Glutamatergic neuron (in vitro differentiated cells): ENCODE data around the gene GOLGA6L10. TPM values are rescaled to one million over a fixed set of nuclear protein-coding genes. Genes with fewer than 3 reads are reported as not detected.
"Not testable (repeated sequence)": the region's sequence is repeated elsewhere in the genome, so short reads cannot be mapped to it uniquely, and the experiment has no call there.

ENCODE experiments used
- DNase-seq: peaks from one replicate; pipeline ENCODE4 v3.0.0; 2022
- H3K27ac Mint-ChIP-seq: one replicate; pipeline ENCODE4 v1.8.0; 2020; ENCODE audit warnings: mild to moderate bottlenecking, mixed read lengths, inconsistent platforms; ENCODE audit not compliant: unreplicated experiment
- H3K27me3 Mint-ChIP-seq: one replicate; pipeline ENCODE4 v1.8.0; 2020; ENCODE audit warnings: mild to moderate bottlenecking, moderate library complexity, mixed read lengths, inconsistent platforms; ENCODE audit not compliant: unreplicated experiment
- H3K36me3 Mint-ChIP-seq: one replicate; pipeline ENCODE4 v1.8.0; 2020; ENCODE audit warnings: mild to moderate bottlenecking, mixed read lengths, inconsistent platforms; ENCODE audit not compliant: unreplicated experiment
- H3K4me1 Mint-ChIP-seq: one replicate; pipeline ENCODE4 v1.8.0; 2020; ENCODE audit warnings: mild to moderate bottlenecking, low read depth, mixed read lengths, inconsistent platforms; ENCODE audit not compliant: unreplicated experiment
- H3K4me3 Mint-ChIP-seq: one replicate; pipeline ENCODE4 v1.8.0; 2020; ENCODE audit warnings: mild to moderate bottlenecking, mixed read lengths, inconsistent platforms; ENCODE audit not compliant: unreplicated experiment
- H3K9me3 Mint-ChIP-seq: one replicate; pipeline ENCODE4 v1.8.0; 2020; ENCODE audit warnings: mild to moderate bottlenecking, moderate library complexity, mixed read lengths, inconsistent platforms; ENCODE audit not compliant: unreplicated experiment
- total RNA-seq: library from RNA; stranded (reverse); fragmentation: NEBNext Ultra II Directional; extraction: Animal tissue kit (Norgen Biotek cat#: 25700); gene quantifications from one replicate; pipeline ENCODE4 v1.2.1, GENCODE V29; 2021; ENCODE audit not compliant: unreplicated experiment
- TF ChIP-seq, protein P1 (sequence below): fragments of 200-600 bp; sonication (generic); IDR thresholded peaks from one replicate; pipeline ENCODE4 v1.5.0; 2021; ENCODE audit not compliant: partially characterized antibody, unreplicated experiment

The GOLGA6L10 gene
- total RNA-seq, 1 donor from 2014 or later: 0.96 TPM

DNA sequence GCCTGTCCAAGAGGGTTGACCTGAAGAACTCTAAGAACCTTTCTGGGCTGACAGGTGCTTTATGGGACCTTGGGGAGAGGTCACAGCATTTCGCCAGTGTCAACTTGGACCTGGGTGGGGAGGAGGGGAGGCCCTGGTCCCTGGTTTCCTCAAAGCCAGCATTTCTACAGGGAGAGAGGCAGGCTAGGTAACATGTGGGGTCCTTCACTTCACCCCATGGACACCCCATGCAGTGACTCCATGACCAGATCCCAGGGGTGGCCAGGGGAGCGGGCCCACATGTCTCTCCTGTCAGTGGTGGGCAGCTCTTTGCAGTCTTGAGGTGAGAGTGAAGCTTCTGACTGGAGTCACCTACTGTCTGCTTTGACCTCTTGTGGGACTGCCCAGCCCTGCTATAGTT is 35.8 kb downstream of the GOLGA6L10 start:
- no peak overlapping the region for H3K27ac Mint-ChIP-seq
- H3K27me3 Mint-ChIP-seq: peaks cover 4% of the 10 kb centered on the region
- H3K9me3 Mint-ChIP-seq: peaks cover 2% of the 10 kb centered on the region
- TF ChIP-seq, protein P1, sequence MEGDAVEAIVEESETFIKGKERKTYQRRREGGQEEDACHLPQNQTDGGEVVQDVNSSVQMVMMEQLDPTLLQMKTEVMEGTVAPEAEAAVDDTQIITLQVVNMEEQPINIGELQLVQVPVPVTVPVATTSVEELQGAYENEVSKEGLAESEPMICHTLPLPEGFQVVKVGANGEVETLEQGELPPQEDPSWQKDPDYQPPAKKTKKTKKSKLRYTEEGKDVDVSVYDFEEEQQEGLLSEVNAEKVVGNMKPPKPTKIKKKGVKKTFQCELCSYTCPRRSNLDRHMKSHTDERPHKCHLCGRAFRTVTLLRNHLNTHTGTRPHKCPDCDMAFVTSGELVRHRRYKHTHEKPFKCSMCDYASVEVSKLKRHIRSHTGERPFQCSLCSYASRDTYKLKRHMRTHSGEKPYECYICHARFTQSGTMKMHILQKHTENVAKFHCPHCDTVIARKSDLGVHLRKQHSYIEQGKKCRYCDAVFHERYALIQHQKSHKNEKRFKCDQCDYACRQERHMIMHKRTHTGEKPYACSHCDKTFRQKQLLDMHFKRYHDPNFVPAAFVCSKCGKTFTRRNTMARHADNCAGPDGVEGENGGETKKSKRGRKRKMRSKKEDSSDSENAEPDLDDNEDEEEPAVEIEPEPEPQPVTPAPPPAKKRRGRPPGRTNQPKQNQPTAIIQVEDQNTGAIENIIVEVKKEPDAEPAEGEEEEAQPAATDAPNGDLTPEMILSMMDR: no peak
- no peaks in the 10 kb centered on the region for H3K36me3 Mint-ChIP-seq
- H3K4me1 Mint-ChIP-seq: no peaks in the 10 kb centered on the region
- DNase-seq: no peak
- no peak overlapping the region for H3K4me3 Mint-ChIP-seq

DNA sequence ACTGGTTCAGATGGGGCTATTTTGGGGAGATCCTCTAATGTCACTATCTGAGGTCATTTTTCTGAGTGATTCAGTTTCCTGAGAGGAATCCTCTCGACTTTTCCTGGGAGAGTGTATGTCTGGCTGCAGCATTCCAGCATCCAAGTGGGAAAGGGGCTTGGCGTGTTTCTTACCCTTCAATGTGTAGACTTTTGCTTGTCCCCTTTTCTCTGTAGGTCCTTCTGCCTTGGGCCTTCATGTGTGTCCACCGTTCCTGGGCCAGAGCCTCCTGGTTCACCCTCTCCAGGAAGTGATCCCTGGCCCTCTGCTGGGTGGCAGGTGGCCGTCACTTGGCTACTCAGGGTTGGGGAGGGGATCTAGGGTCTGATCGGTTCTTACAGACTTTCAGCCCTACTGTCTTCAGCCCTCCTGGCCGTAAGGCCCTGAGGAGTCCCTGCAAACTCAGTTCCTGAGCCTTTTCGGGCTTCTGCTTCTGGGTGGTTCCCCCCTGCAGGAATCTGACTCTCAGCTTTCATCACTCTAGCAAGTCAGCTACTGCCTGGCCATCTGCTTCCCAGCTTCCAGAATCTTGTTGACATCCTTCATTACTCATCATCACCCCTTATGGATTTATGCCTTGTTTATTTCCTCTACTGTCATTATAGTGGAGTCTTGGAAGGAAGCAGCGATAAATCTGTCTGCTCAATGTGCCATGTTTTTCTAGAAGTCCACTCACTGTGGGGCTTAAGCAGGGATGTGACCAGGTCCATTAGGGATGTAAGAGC is 36.5 kb downstream of the GOLGA6L10 start:
- TF ChIP-seq, protein P1: no peak
- Mint-ChIP-seq H3K36me3 (no peaks in the 10 kb centered on the region), H3K27me3 (peaks cover 4% of the 10 kb centered on the region), H3K4me1 (no peaks in the 10 kb centered on the region), H3K4me3 (no peak overlapping the region), H3K27ac (no peak overlapping the region), H3K9me3 (peaks cover 2% of the 10 kb centered on the region)
- no peak for DNase-seq

DNA sequence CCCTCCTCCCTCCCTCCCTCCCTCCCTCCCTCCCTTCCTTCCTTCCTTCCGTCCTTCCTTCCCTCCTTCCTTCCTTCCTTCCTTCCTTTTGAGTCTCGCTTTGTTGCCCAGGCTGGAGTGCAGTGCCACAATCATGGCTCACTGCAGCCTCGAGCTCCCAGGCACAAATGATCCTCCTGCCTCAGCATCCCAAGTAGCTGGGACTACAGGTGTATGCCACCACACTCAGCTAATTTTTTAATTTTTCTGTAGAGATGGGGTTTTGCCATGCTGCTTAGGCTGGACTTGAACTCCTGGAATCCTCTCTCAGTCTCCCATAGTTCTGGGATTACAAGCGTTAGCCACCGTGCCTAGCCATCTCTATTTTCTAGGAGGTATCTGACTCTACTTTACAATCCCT is 38.0 kb downstream of the GOLGA6L10 start:
- not testable (repeated sequence) for H3K4me1 Mint-ChIP-seq, H3K27me3 Mint-ChIP-seq, H3K4me3 Mint-ChIP-seq, H3K36me3 Mint-ChIP-seq, DNase-seq, H3K9me3 Mint-ChIP-seq, H3K27ac Mint-ChIP-seq

DNA sequence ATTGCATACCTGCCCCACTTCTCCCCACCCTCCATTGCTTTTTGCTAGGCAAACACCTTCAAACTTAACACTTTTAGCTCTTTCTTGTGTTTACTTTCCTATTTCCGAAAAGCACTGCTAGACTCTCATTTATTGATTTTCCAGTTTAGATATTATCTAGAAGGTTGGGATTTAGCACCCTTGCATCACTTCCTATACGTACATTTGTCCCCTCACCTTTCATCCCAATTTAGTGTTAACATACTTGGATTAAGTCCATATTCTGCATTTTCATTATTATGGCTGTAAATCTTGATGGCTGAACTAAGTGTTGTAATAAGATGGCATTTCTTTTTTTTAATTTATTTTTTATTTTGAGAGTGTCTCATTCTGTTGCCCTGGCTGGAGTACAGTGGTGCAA is 39.5 kb downstream of the GOLGA6L10 start:
- Mint-ChIP-seq H3K4me1 (peaks cover 3% of the 10 kb centered on the region), H3K4me3 (no peak overlapping the region), H3K27ac (no peak overlapping the region), H3K36me3 (no peaks in the 10 kb centered on the region), H3K27me3 (peaks cover 4% of the 10 kb centered on the region), H3K9me3 (peaks cover under 1% of the 10 kb centered on the region)
- no peak for DNase-seq
- TF ChIP-seq, protein P1: no peak

DNA sequence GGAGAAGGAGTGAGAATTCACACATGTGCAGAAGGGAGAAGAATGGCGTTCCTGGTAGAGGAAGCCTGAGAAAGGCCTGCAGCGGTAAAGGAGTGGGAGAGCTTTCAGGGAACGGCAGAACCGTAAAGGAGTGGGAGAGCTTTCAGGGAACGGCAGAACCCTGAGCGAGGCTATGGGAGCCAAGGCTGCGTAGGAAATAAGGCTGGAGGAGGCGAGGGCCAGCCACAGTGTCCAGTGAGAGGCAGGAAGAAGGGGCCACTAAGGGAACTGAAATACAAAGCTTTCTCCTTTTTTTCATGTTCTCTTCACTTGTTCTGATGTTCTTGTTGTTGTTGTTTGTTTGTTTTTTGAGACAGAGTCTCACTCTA is 41.6 kb downstream of the GOLGA6L10 start:
- DNase-seq: no peak
- Mint-ChIP-seq H3K9me3 (no peaks in the 10 kb centered on the region), H3K36me3 (no peaks in the 10 kb centered on the region), H3K4me1 (peaks cover 5% of the 10 kb centered on the region), H3K27me3 (peaks cover 6% of the 10 kb centered on the region), H3K4me3 (no peak overlapping the region), H3K27ac (no peak overlapping the region)
- TF ChIP-seq, protein P1: no peak
